Measurements from ENCODE around the gene ENTHD1. TPM values are rescaled to one million over a fixed set of nuclear protein-coding genes. Genes with fewer than 3 reads are reported as not detected.

ENTHD1 gene
- total and polyA plus RNA-seq, 2 of the 4 experiments (the other 2 are of a cell fraction), result not detected

GRCh38 chr22:39859903-39860588 lies 33.5 kb downstream of the ENTHD1 start:
- dilution Hi-C loops (cut with HindIII; ENCODE audit: low sequenced_read_pairs, unreplicated experiment), result no loop called here
- Histone ChIP-seq H2BK15ac (ENCODE audit: low read depth, low read length) (no peak overlapping the region), H3K14ac (replicated peaks; ENCODE audit: low read depth, low read length) (no peak overlapping the region)

More at GRCh38 chr22:39859903-39860588, 33.5 kb downstream of the ENTHD1 start:
- H3K27me3 ChIP-seq (ENCODE audit: control insufficient read depth, insufficient read depth, low read length), result peaks cover 18% of the 10 kb centered on the region
- ChIA-PET POLR2A (ENCODE audit: unreplicated experiment) (no interaction called here), CTCF (no interaction called here)
- DNase-seq (no peak), ATAC-seq (ENCODE audit: low read depth) (no peak)
- H4K20me1 ChIP-seq (ENCODE audit: insufficient read depth, low read length), result no peaks in the 10 kb centered on the region
- no peak overlapping the region for H3K4ac ChIP-seq (ENCODE audit: low read depth, low read length)
- H2BK120ac ChIP-seq (ENCODE audit: low read depth, low read length), result no peak overlapping the region
- no peak overlapping the region for H2AFZ ChIP-seq (replicated peaks; ENCODE audit: low read length, poor library complexity)
- 60% methylated on average over 1 of the region's 7 CpGs; no CpG with 5 or more reads in 1 of the 2 experiments for WGBS, 2 experiments (ENCODE audit: extremely low coverage in 2 of 2, insufficient read length in 1 of 2)
- H3K9me3 ChIP-seq (ENCODE audit: control insufficient read depth, insufficient read depth, low read length), result no peaks in the 10 kb centered on the region
- H4K5ac ChIP-seq (ENCODE audit: low read depth, low read length), result no peak overlapping the region
- no peak overlapping the region for H3K9ac ChIP-seq (ENCODE audit: low read depth, low read length)
- no peak overlapping the region for H3K4me2 ChIP-seq (ENCODE audit: low read depth, low read length)
- H3K23ac ChIP-seq (ENCODE audit: low read depth, low read length), result no peak overlapping the region
- TF ChIP-seq RCOR1 (IDR thresholded peaks at IDR 0.05; ENCODE audit: insufficient replicate concordance, low read length) (no peak), BHLHE40 (IDR thresholded peaks at IDR 0.05; ENCODE audit: low read depth, low read length) (no peak), ELK1 (IDR thresholded peaks at IDR 0.05; ENCODE audit: borderline replicate concordance, low read depth, low read length) (no peak), USF2 (IDR thresholded peaks at IDR 0.05; ENCODE audit: low read depth, low read length) (no peak), MAFK (IDR thresholded peaks at IDR 0.05; ENCODE audit: low read depth, low read length) (no peak), POLR2A (IDR thresholded peaks at IDR 0.05; ENCODE audit: low read depth, low read length) (no peak), MXI1 (IDR thresholded peaks at IDR 0.05; ENCODE audit: borderline replicate concordance, low read depth, low read length) (no peak)
- no peak overlapping the region for H4K8ac ChIP-seq (ENCODE audit: low read depth in 2 of 2, low read length in 2 of 2)
- H2AK9ac ChIP-seq (replicated peaks; ENCODE audit: low read depth, low read length, poor library complexity), result no peak overlapping the region
- H2BK5ac ChIP-seq (ENCODE audit: low read depth, low read length, poor library complexity, severe bottlenecking), result no peak overlapping the region
- BruUV-seq (replicated peaks), result no TSS peak
- H3K36me3 ChIP-seq (ENCODE audit: control insufficient read depth, insufficient read depth, low read length), result no peaks in the 10 kb centered on the region
- no peak overlapping the region for H3K27ac ChIP-seq (ENCODE audit: insufficient read depth, low read length)
- H2AK5ac ChIP-seq (ENCODE audit: low read depth, low read length), result no peak overlapping the region
- in situ Hi-C loops (cut with MboI; ENCODE audit: low sequenced_read_pairs), result no loop called here
- H3K4me3 ChIP-seq (ENCODE audit: insufficient read depth, low read depth, low read length), result no peak overlapping the region
- no peak overlapping the region for H2BK20ac ChIP-seq (ENCODE audit: low read depth, low read length)
- no peaks in the 10 kb centered on the region for H3K9me1 ChIP-seq (ENCODE audit: insufficient read depth, low read length)
- H3K4me1 ChIP-seq (ENCODE audit: control insufficient read depth, insufficient read depth, low read length), result no peaks in the 10 kb centered on the region
- H3K56ac ChIP-seq (ENCODE audit: extremely low read depth, insufficient read depth, low read length), result no peak overlapping the region
- intact Hi-C loops (cut with micrococcal nuclease), result no loop called here
- no peaks in the 10 kb centered on the region for H3K79me1 ChIP-seq (ENCODE audit: low read depth in 1 of 2, low read length in 2 of 2)
- no peak overlapping the region for H4K91ac ChIP-seq (ENCODE audit: insufficient read depth, low read depth, low read length)
- no peak overlapping the region for H3K18ac ChIP-seq (ENCODE audit: low read depth, low read length)
